ENCODE measurements around the gene KRT79. TPM values are rescaled to one million over a fixed set of nuclear protein-coding genes. Genes with fewer than 3 reads are reported as not detected.

KRT79 gene
- total and polyA plus RNA-seq, 2 of the 8 experiments (the other 6 are each of a cell fraction or from before 2014, with no cell fraction given), result not detected

GRCh38 chr12:52796839-52797528, 37.1 kb downstream of the KRT79 start:
- H4K20me1 ChIP-seq (replicated peaks in 1 of 2; ENCODE audit: control insufficient read depth in 1 of 2, insufficient read depth in 2 of 2, low read length in 2 of 2), result no peaks in the 10 kb centered on the region
- DNase-seq (ENCODE audit: low read depth in 1 of 2, low spot score in 2 of 2) (no peak), FAIRE-seq (no peak)
- no peaks in the 10 kb centered on the region for H3K23me2 ChIP-seq (ENCODE audit: low read depth, low read length)
- no peak overlapping the region for H2BK12ac ChIP-seq (ENCODE audit: low read depth, low read length)
- no peak overlapping the region for H3K4me3 ChIP-seq (ENCODE audit: extremely low read depth in 1 of 4, insufficient read depth in 2 of 4, low read depth in 3 of 4, low read length in 4 of 4)
- no peak overlapping the region for H3K4ac ChIP-seq (replicated peaks; ENCODE audit: insufficient read length, low read depth, low read length)
- H2AFZ ChIP-seq (ENCODE audit: low read length), result no peak overlapping the region
- H3K27ac ChIP-seq (ENCODE audit: low read depth, low read length), result no peak overlapping the region
- no peaks in the 10 kb centered on the region; a peak in 1 of 4 replicates for H3K9me3 ChIP-seq (ENCODE audit: insufficient read depth in 2 of 2, low read depth in 1 of 2, low read length in 1 of 2)
- no peak overlapping the region for H4K91ac ChIP-seq (replicated peaks; ENCODE audit: insufficient read length, low read length)
- TF ChIP-seq, protein P1, sequence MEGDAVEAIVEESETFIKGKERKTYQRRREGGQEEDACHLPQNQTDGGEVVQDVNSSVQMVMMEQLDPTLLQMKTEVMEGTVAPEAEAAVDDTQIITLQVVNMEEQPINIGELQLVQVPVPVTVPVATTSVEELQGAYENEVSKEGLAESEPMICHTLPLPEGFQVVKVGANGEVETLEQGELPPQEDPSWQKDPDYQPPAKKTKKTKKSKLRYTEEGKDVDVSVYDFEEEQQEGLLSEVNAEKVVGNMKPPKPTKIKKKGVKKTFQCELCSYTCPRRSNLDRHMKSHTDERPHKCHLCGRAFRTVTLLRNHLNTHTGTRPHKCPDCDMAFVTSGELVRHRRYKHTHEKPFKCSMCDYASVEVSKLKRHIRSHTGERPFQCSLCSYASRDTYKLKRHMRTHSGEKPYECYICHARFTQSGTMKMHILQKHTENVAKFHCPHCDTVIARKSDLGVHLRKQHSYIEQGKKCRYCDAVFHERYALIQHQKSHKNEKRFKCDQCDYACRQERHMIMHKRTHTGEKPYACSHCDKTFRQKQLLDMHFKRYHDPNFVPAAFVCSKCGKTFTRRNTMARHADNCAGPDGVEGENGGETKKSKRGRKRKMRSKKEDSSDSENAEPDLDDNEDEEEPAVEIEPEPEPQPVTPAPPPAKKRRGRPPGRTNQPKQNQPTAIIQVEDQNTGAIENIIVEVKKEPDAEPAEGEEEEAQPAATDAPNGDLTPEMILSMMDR (IDR thresholded peaks at IDR 0.05; ENCODE audit: control extremely low read depth in 1 of 3, insufficient read depth in 1 of 3, low read depth in 1 of 3, low read length in 3 of 3), result no peak
- TF ChIP-seq ASH2L (IDR thresholded peaks at IDR 0.05; ENCODE audit: low read length), result no peak
- TF ChIP-seq POLR2AphosphoS5 (IDR thresholded peaks at IDR 0.05; ENCODE audit: low read depth, low read length), result no peak
- no peak for TF ChIP-seq CHD2 (IDR thresholded peaks at IDR 0.05; ENCODE audit: low read length)
- TF ChIP-seq SRF (IDR thresholded peaks at IDR 0.05; ENCODE audit: low read depth, low read length), result no peak
- TF ChIP-seq, protein P2, sequence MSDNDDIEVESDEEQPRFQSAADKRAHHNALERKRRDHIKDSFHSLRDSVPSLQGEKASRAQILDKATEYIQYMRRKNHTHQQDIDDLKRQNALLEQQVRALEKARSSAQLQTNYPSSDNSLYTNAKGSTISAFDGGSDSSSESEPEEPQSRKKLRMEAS (IDR thresholded peaks at IDR 0.05), result no peak
- TF ChIP-seq CTBP2 (IDR thresholded peaks at IDR 0.05; ENCODE audit: borderline replicate concordance, insufficient read depth, insufficient read length, low read length), result no peak
- TF ChIP-seq RXRA (IDR thresholded peaks at IDR 0.05; ENCODE audit: insufficient read depth, low read depth, low read length), result no peak
- H3K14ac ChIP-seq (ENCODE audit: insufficient read length), result no peak overlapping the region
- 83% methylated on average over 3 of the region's 3 CpGs; no CpG with 5 or more reads in 1 of the 2 experiments for WGBS, 2 experiments (ENCODE audit: extremely low coverage in 1 of 2, insufficient coverage in 1 of 2, insufficient read length in 1 of 2, insufficient replicate concordance in 2 of 2, low coverage in 1 of 2, low lambda C conversion rate in 2 of 2, missing lambda C conversion rate in 1 of 2)
- no peak overlapping the region for H4K5ac ChIP-seq (ENCODE audit: insufficient read length, low read depth, low read length)
- H3K4me1 ChIP-seq (replicated peaks in 1 of 4; ENCODE audit: control insufficient read depth in 3 of 4, insufficient read depth in 4 of 4, low read length in 3 of 4), result peaks cover 0 to 11% (median 2%) of the 10 kb centered on the region in 4 experiments; a peak in 3 of 7 replicates
- H3K9ac ChIP-seq (replicated peaks in 1 of 4; ENCODE audit: extremely low read depth in 1 of 4, low read depth in 3 of 4, low read length in 3 of 4), result no peak overlapping the region
- H3K56ac ChIP-seq (replicated peaks; ENCODE audit: insufficient read length, low read depth, low read length), result no peak overlapping the region
- no peak overlapping the region for H2BK20ac ChIP-seq (ENCODE audit: low read length)
- no peak overlapping the region for H3K4me2 ChIP-seq (ENCODE audit: insufficient read depth in 1 of 2, low read depth in 2 of 2, low read length in 2 of 2)
- H3K18ac ChIP-seq (ENCODE audit: extremely low read depth, low read length), result no peak overlapping the region
- H2BK5ac ChIP-seq (ENCODE audit: low read depth, low read length), result no peak overlapping the region
- H4K8ac ChIP-seq (ENCODE audit: extremely low read depth, insufficient read depth, low read length), result no peak overlapping the region
- no peak overlapping the region for H2AK5ac ChIP-seq (ENCODE audit: low read depth, low read length)
- no peak overlapping the region for H3K23ac ChIP-seq (ENCODE audit: insufficient read length)
- CTCF ChIA-PET (ENCODE audit: partially characterized antibody), result interaction anchor here (0.6 to 2.1 kb wide), 11 partner anchors 10 to 401 kb away, joined by 3 to 7 read pairs (median 3); no protein-coding TSS in a partner anchor
- no peak overlapping the region for H2BK120ac ChIP-seq (replicated peaks; ENCODE audit: low read depth, low read length)
- H3K79me2 ChIP-seq (ENCODE audit: control insufficient read depth in 1 of 2, insufficient read depth in 2 of 2, low read length in 2 of 2), result no peaks in the 10 kb centered on the region
- no peaks in the 10 kb centered on the region for H3K27me3 ChIP-seq (replicated peaks in 1 of 4; ENCODE audit: control insufficient read depth in 3 of 4, extremely low read depth in 1 of 4, insufficient read depth in 3 of 4, low read length in 3 of 4)
- POLR2A ChIA-PET (ENCODE audit: partially characterized antibody), result interaction anchor here (1.2 kb wide), 1 partner anchor 17 kb away, joined by 3 read pairs; no protein-coding TSS in a partner anchor
- no peaks in the 10 kb centered on the region for H3K79me1 ChIP-seq (ENCODE audit: low read depth, low read length)
- no peak overlapping the region for H2BK15ac ChIP-seq (ENCODE audit: low read length)
- no peaks in the 10 kb centered on the region for H3K36me3 ChIP-seq (ENCODE audit: control insufficient read depth in 2 of 4, insufficient read depth in 4 of 4, low read length in 3 of 4)

Data from H1 (cell line).